GM19099 (cell line): Measurements from ENCODE around the gene HMCES.

ENCODE experiments used
- POLR2A ChIP-seq: IDR thresholded peaks from 3 replicates; pipeline ENCODE4 v1.6.1; 2011; ENCODE audit warnings: low read depth; ENCODE audit not compliant: insufficient read length; ENCODE audit errors: extremely low read depth

Gene HMCES

DNA sequence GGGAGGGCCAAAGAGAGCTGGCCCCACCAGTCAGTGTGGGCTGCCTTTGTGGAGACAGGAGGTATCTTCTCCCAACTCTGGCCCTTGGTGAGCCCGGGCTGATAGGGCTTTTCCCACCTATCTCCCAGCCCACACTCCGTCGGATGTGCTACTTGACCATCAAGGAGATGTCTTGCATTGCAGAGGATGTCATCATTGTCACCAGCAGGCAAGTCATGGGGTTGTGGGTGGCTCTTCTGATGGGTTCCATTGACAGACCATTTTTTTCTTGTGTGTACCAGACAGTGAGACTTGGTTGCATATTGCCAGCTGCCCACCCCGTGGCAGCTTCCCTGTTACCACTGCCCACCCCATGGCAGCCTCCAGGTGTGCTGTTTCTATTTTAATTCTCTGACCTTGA lies 25.9 kb upstream of the HMCES start:
- no peak for TF ChIP-seq POLR2A

DNA sequence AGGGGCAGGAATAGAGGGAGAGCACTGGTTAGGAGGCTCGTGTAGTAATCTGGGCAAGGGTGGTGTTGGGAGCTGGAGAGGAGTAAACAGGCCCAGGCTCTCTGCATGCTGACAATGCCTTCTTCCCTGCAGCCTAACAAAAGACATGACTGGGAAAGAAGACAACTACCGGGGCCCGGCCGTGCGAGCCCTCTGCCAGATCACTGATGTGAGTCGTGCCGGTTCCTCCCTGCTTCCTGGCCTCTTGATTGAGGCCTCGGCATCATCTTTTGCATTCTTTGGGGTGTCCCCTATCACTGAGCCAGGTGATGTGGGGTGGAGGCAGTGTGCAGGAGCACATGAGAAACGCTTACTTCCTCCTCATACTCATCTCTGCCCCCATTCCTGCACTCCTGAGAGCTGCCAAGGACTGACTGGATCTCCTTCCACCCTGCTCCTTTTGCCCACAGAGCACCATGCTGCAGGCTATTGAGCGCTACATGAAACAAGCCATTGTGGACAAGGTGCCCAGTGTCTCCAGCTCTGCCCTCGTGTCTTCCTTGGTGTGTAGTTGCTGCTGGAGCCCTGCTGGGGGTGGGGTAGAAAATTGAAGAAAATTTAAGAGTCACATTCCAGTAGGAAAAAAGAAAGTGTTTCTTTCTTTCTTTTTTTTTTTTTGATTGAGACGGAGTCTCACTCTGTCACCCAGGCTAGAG lies 24.0 kb upstream of the HMCES start:
- TF ChIP-seq POLR2A = no peak

DNA sequence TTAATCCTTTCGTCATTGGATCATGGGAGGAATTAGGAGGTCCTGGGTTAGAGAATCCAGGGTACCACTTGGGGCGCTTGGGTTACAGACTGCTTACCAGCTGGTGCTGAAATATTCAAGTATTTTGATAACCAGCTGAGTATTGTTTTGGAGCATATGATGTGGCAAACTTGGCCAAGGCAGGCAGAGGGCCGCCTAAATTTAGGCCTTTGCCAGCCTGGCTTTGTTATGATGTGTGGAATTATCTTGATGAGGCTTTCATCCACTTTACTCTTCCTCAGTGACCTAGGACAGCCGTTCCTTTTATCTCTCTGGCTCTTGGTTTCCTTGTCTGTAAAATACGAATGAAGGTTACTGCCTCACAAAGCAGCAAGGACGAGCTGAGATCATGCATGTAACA lies 22.4 kb upstream of the HMCES start:
- TF ChIP-seq POLR2A = no peak

DNA sequence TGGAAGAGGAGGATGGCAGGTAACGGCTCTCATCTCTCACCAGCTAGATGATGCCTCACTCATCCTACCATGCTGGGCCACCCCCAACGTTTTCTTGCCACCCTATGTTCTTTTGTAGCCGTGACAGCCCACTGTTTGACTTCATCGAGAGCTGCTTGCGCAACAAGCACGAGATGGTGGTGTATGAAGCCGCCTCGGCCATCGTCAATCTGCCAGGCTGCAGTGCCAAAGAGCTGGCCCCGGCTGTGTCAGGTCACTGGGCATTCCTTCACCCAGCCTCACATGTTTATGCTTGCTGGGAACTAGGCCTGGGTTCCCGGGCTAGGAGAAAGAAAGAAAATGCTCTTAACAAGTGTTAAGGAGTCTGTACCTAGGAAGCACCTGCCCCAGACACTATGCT lies 21.1 kb upstream of the HMCES start:
- TF ChIP-seq POLR2A = no peak

DNA sequence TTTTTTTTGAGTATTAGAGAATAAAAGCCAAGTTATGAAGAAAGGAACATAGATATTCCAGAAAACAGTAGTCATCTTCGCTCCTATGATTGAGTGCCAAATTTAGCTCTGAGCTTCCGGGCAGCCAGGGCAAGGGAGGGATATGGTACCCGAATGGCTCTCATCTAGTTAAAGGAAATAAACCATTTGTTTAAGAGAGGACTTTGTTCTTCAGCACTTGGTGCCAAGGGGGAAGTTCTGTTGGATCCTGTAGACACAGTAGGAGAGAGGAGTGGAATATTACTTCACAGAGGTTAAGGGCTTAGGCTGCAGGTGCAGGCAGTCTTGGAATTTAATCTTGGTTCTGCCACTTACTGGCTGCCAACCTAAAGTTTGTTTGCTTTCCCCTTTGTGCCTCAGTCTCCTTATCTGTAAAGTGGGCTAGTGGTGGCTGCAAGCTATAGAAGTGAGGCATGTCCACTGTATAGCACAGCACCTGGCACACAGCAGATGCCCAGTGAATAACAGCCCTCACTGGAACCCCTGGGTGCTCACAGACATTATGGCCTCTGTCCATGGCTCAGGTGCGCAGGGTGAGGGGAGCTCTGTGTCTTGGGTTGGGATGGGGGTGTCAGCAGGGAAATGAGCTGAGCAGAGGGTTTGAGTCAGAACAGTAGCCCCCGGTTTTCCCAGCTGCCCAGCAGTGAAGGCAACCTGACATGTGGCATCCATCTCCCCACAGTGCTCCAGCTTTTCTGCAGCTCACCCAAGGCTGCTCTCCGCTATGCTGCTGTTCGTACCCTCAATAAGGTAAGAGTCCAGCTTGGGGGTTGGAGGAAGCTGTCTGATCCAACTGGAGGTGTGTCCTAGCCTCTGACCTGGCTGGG lies 18.8 kb upstream of the HMCES start:
- TF ChIP-seq POLR2A = no peak

DNA sequence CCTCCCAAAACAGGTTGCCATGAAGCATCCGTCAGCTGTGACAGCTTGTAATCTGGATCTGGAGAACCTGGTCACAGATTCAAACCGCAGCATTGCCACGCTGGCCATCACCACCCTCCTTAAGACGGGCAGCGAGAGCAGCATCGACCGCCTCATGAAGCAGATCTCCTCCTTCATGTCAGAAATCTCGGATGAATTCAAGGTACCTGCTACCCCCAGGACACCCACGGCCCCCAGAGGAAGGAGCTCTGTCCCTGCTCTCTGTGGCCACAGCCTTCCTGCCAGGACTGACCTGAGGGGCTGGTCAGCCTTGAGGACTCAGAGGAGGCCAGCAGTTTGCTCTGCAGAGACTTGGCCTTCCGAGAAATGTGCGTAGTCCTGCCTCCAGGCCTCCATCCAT lies 18.1 kb upstream of the HMCES start:
- no peak for TF ChIP-seq POLR2A

DNA sequence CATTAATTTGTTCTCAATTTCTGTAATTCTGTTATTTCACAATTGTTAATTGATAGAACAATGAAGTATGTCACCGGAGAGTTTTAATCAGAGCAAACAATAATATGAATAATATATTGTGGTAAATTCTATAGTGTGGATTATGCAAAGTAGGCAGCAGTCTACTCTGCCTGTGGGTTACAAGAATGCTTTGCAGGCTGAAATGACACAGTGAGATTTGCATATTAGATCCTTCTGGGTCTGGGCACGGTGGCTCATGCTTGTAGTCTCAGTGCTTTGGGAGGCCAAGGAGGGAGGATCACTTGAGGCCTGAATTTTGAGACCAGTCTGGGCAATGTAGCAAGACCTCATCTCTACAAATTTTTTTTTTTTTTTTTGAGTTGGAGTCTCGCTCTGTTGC lies 16.8 kb upstream of the HMCES start:
- no peak for TF ChIP-seq POLR2A

DNA sequence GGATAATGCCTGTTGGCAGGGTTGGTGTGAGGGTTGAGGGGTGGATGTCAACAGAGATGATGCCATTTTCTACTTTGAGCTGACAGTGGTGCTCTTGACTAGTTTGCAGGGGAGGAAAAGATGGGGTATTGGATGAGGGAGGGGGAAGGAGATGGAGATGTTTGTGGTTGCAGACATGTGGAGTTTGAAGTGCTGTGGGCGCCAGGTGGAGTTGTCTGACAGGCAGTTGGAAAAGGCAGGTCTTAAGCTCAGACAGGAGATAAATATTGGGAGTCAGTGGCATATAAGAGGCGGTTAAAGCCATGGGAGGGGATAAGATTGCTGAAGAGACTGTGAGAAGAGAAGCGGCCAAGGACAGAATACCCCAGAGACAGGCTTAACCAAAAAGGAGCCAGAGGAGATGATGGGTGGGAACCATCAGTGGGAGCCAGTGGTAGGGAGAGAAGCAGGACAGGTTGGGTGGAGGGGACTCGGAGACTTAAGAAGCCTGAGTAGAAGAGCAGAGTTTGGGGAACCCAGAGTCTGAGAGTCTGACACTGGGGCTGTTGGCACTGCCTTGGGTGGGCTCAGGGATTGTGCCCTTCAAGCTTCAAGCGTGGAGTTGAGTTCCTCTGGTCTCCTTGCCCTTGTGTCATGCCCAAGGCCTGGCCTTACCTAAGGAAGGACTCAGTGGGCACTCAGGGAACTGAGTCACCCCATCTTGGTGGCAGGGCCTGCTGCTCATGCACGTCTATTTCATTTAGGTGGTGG lies 15.3 kb upstream of the HMCES start:
- no peak for TF ChIP-seq POLR2A

DNA sequence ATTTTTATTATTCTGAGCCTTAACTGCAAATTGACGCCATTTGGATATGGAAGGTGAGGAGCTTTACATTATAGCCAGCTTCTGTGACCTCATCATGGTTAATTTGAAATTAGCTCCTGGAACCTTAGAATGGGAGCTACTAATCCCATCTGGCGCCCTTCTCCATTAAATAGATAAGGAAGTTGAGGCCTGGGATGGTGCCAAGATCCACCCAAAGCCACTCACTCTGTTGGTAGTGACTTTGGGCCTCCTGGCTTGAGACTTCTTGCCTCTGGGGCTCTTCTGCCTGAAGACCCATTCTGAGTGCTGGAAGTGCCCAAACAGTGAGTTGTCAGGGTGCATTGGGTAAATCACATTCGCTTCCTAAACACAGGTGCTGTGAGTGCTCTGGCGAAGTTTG lies 12.0 kb upstream of the HMCES start:
- no peak for TF ChIP-seq POLR2A

DNA sequence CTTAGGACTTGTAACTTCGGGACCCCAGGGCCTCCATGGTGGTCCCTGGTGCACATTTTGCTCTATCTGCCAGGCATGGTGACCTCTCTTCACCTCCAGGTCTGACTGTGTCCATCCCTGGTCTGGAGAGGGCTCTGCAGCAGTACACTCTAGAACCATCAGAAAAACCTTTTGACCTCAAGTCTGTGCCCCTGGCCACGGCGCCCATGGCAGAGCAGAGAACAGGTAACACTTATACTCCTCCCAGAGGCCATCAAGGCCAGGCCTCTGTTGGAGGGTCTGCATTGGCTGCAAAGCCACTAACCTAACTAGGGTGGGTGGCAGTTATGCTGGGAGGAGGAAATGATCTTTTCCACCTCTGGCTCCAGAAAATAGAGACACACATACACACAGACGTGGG lies 10.3 kb upstream of the HMCES start:
- no peak for TF ChIP-seq POLR2A

DNA sequence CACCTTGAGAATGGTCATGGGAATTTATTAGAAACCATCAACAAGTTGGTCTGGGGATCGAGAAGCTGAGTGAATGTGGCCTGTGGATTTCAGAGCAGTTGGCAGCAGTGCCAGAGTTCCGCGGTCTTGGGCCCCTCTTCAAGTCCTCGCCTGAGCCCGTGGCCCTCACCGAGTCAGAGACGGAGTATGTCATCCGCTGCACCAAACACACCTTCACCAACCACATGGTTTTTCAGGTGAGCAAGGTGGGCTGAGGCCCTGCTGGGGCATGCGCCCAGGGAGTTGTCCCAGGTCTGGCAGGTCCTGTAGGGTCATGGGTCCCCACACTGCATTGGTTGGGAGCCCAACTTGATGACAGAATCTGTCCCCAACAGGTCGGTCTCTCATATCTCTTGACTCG lies 7.0 kb upstream of the HMCES start:
- no peak for TF ChIP-seq POLR2A

DNA sequence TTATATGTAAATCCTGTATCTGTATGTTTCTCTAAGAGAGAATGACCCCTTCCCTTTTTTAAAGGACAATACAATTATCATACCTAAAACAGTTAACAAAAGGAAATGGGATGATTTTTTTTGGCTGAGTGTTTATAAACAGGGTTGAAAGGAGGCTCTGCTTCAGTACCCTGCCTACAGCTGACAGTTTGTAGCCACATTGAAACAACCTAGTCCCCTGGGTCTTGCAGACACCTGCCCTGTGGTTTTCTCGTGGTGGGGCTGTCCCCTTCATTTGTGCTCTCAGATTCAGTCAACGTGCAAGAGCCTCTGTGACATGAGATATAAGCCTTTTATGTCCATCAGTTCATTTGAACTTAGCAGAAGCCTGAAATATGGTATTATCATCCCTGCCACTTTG lies 2.3 kb upstream of the HMCES start:
- no peak for TF ChIP-seq POLR2A

DNA sequence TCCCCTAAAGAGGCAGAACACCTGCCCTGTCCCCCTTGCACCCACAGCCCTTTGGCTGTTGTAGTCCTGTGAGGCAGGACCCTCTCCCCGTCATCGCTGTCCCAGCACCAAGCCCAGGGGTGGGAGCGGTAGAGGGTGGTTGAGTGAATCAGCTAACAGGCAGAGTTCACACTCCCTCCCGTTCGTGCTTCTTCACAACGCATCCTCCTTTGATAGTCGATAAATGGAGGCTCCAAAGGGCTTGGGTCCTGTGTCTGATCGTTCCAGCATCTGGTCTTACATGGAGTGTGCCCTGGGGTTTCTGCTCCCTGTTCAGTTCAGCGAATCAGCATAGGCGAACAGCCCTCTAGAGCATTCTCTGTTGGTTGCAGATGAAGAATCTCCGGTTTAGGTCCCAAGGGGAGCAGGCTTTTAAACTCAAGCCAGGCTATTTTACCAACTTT lies 820 bp upstream of the HMCES start:
- no peak for TF ChIP-seq POLR2A

DNA sequence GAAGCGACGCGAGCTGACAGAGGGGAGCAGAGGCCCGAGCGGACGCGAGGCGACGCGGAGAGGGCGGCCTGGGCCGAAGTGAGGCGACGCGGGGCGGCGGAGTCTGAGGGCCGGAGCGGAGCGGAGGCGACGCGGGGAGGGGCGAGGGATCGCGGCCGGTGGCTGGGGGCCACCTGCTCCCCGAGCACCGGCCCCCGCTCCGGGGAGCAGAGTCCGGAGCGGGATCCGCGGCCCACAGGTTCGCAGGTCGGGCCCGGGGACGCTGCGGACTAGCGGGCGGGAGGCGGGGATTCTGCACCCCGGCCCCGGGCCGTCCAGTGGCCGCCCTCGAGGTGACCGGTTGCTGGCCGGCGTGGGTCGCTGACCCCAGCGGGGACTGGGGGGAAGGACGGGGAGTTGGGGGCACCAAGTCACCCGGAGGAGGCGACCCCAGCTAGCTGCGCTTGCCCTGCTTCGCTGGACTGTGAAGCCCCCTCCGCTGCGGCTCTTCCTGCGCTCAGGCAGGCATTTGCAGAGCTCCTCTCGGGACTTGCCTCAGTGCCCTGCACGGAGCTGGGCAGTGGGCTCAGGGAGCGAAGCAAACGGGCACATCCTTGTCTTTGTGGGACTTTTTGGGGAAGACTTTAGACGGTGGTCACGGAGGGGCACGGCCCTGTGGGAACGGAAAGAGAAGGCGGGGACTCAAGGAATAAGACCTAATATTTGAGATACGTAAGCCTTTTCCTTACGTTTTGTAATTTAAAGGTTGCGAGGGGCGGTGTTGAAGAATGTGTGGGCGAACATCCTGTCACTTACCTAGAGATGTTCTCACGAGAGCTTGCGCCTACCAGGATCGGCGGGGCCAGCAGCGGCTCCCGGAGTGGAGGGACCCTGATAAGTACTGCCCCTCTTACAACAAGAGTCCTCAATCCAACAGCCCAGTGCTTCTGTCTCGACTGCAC lies 566 bp downstream of the HMCES start:
- peak; percentile 61 for TF ChIP-seq POLR2A
